Measurements from ENCODE around the gene SETD1B.

Gene SETD1B

GRCh38 chr12:121807642-121808347, 4.0 kb downstream of the SETD1B start:
- DNase-seq (ENCODE audit: low spot score), result no peak

- no peak for DNase-seq (ENCODE audit: low spot score)
Measured at GRCh38 chr12:121808623-121809022, 4.8 kb downstream of the SETD1B start.

DNA sequence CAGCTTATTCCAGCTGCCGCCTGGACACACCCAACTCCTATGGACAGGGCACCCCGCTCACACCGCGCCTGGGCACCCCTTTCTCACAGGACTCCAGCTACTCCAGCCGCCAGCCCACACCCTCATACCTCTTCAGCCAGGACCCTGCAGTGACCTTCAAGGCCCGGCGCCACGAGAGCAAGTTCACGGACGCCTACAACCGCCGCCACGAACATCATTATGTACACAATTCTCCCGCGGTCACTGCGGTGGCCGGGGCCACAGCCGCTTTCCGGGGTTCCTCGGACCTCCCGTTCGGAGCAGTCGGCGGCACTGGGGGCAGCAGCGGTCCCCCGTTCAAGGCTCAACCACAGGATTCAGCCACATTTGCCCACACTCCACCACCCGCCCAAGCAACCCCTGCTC, 5.9 kb downstream of the SETD1B start:
- DNase-seq (ENCODE audit: low spot score), result no peak

GRCh38 chr12:121810234-121810817, 6.5 kb downstream of the SETD1B start:
- no peak for DNase-seq (ENCODE audit: low spot score)

- DNase-seq (ENCODE audit: low spot score), result no peak
Measured at GRCh38 chr12:121810833-121811433, 7.1 kb downstream of the SETD1B start.

GRCh38 chr12:121811434-121812319, 7.9 kb downstream of the SETD1B start:
- DNase-seq (ENCODE audit: low spot score), result peak; percentile 79

GRCh38 chr12:121812320-121812871, 8.6 kb downstream of the SETD1B start:
- peak; percentile 81 for DNase-seq (ENCODE audit: low spot score)

DNA sequence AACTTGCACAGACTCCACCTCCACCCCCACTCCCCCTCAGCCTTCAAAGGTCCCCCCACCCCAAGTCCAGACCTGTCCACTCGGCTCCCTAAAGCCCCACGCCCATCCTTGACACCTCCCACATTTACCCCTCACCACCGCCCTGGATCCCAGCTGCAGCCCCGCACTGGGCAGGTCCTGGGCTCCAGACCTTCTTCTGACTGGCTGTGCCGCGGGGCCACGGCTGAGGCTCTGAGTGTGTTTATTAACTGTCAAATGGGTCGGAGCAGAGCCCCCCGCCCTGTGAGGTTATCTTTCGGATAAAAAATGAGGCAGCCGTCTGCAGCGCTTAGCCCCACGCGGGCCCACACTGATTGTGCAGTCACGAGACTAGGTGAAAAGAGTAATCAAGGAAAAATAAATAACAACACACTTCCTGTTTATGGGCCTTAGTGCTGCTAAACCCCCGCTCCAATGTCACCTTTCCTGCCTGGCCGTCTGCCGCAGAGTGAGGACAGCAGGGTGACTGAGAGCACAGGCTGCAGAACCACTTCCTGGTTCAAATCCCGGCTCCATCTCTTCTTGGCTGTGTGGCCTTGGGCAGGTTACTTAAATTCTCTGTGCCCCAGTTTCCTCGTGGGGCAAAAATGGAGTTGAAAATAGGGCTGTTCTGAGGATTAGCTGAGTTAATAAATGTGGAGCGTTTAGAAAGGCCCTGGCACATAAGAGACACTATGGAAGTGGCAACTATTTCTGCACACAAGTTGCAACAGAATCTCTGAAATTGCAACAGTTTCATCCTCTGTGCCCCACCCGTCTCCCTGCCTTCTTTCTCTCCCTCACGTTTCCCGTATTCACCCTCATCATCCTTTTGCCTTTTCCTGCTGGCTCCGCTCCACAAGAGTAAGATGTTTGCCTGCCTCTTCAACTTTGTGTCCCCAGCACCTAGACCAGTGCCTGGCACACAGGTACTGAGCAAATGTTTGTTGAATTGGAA, 9.4 kb downstream of the SETD1B start:
- no peak for DNase-seq (ENCODE audit: low spot score)

- DNase-seq (ENCODE audit: low spot score), result no peak
Measured at GRCh38 chr12:121813951-121814350, 10.1 kb downstream of the SETD1B start.

GRCh38 chr12:121814429-121815119, 10.8 kb downstream of the SETD1B start:
- DNase-seq (ENCODE audit: low spot score), result no peak

- no peak for DNase-seq (ENCODE audit: low spot score)
Measured at GRCh38 chr12:121815263-121815662, 11.5 kb downstream of the SETD1B start.

- DNase-seq (ENCODE audit: low spot score), result no peak
Measured at GRCh38 chr12:121816925-121817647, 13.3 kb downstream of the SETD1B start.

DNA sequence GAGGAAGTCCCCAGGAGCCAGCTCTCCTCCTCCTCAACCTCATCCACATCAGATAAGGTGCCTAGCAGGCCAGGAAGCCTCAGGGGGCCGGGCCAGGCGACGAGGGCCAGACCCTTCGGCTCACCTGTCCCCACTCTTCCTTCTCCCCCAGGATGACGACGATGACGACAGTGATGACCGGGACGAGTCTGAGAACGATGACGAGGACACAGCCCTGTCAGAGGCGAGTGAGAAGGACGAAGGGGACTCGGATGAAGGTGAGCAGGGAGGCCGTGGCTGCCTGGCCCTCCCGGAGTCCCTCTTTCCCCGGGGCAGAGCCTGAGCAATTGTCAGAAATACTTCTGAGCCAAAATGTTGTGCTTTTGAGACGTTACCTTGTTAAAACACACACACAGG, 13.8 kb downstream of the SETD1B start:
- DNase-seq (ENCODE audit: low spot score), result no peak

- DNase-seq (ENCODE audit: low spot score), result no peak
Measured at GRCh38 chr12:121819212-121819949, 15.6 kb downstream of the SETD1B start.

DNA sequence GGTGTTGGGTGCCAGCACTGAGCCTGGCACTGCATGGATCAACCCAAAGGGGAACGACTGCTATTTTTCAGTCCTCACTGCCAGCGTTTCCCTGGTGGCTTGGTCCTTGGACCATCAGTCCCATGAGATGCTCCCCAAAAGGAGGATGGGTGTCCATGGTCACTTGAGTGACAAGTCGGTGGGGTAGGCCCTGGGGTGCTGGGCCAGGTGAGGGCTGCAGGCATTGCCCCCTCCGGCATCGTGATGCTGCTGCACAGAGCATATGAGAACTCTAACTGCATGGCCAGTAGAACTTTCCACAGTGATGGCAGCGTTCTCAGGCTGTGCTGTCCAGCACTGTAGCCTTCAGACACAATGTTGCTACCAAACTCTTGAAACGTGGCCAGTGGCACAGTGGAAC, 16.2 kb downstream of the SETD1B start:
- no peak for DNase-seq (ENCODE audit: low spot score)

- DNase-seq (ENCODE audit: low spot score), result no peak
Measured at GRCh38 chr12:121822393-121823100, 18.7 kb downstream of the SETD1B start.

DNA sequence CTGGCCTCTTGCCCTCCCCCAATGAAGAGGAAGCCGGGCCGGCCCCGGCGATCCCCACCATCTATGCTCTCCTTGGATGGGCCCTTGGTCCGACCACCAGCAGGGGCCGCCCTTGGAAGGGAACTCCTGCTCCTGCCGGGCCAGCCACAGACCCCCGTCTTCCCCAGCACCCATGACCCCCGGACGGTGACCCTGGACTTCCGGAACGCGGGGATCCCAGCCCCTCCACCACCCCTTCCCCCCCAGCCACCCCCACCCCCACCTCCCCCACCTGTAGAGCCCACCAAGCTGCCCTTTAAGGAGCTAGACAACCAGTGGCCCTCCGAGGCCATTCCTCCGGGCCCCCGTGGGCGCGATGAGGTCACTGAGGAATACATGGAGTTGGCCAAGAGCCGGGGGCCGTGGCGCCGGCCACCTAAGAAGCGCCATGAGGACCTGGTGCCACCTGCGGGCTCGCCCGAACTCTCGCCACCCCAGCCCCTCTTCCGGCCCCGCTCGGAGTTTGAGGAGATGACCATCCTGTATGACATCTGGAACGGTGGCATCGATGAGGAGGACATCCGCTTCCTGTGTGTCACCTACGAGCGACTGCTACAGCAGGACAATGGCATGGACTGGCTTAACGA, 19.4 kb downstream of the SETD1B start:
- no peak for DNase-seq (ENCODE audit: low spot score)

DNA sequence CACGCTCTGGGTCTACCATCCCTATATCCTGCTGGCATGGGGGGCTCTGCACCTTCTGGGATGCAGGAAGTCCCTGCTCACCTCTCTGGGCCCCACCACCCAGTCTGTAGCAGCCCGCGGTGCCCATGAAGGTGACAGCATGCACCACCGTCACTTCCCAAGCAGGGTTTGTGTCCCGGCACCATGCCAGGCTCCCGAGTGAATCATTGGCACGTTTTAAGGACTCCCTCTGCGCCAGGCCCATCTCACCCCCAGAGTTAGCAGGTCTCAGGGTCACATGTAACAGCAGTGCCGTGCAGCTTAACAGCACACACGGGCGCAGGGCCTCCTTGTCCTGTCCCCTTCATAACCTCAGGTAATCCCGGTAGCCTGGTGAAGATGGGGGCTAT, 19.9 kb downstream of the SETD1B start:
- no peak for DNase-seq (ENCODE audit: low spot score)
